GM23248 (cell line): Measurements from ENCODE around the gene CATSPERD.

Experiments
- EZH2 ChIP-seq: fragments of 200-600 bp; sonication (generic); IDR thresholded peaks from 2 replicates; pipeline ENCODE4 v1.6.1; 2018; ENCODE audit warnings: antibody characterized with exemption, mild to moderate bottlenecking; ENCODE audit not compliant: insufficient read depth, poor library complexity, severe bottlenecking
- EZH2phosphoT487 ChIP-seq: fragments of 200-600 bp; sonication (generic); IDR thresholded peaks from 2 replicates; pipeline ENCODE4 v1.6.1; 2018; ENCODE audit warnings: antibody characterized with exemption, moderate library complexity, mild to moderate bottlenecking, low read depth; ENCODE audit not compliant: insufficient read depth

- no peak for TF ChIP-seq EZH2phosphoT487
- no peak for TF ChIP-seq EZH2
Measured at GRCh38 chr19:5694167-5694955, 26.1 kb upstream of the CATSPERD start.
